RWPE1 (cell line): ENCODE measurements around the gene TEX53.

ENCODE experiments used
- CTCF ChIA-PET: fragments of 350-600 bp; sonication (Branson Sonifier 250); formaldehyde crosslinking; extraction: SDS; loops from one replicate; lab custom pipeline; 2021; lab: Yijun Ruan, JAX
- POLR2A ChIA-PET: fragments of 400-600 bp; formaldehyde crosslinking; extraction: SDS; loops from one replicate; lab custom pipeline; 2020; ENCODE audit warnings: antibody characterized with exemption; ENCODE audit not compliant: low non-redundant PET; lab: Yijun Ruan, JAX
- DNase-seq: peaks from one replicate; pipeline ENCODE4 v3.0.0; 2012; ENCODE audit warnings: low spot score
- H3K27ac ChIP-seq: fragments of 450-650 bp; 2 replicates; pipeline ENCODE4 v1.5.1; 2017
- TF ChIP-seq, protein P1 (sequence below): fragments of 450-650 bp; conservative IDR thresholded peaks from 2 replicates; pipeline ENCODE4 v1.5.1; 2017; ENCODE audit warnings: low read depth, mild to moderate bottlenecking

Gene TEX53

DNA sequence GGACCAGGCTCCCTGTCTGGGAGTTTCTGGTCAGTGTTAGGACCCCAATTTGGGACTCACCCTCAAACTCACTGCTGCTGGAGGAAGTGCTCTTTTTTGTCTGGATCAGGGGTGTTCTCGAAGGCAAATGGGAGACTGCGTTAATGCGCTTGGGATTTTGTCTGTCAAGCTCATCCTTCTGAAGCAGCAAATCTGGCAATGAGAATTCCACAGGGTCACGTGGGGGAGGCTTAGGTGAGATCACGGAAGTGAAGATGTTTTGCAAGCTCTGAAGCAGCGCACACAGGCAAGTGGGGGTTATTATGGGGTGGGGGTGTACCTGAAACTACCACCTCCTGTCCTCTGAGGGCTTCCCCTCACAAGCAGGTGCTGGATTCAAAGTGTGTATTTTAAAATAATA lies 10.5 kb upstream of the TEX53 start:
- ChIA-PET CTCF (interaction anchor here (0.6 to 0.9 kb wide), 3 partner anchors 13 to 251 kb away, joined by 3 to 4 read pairs (median 3); no protein-coding TSS in a partner anchor), POLR2A (no interaction called here)
- TF ChIP-seq, protein P1, sequence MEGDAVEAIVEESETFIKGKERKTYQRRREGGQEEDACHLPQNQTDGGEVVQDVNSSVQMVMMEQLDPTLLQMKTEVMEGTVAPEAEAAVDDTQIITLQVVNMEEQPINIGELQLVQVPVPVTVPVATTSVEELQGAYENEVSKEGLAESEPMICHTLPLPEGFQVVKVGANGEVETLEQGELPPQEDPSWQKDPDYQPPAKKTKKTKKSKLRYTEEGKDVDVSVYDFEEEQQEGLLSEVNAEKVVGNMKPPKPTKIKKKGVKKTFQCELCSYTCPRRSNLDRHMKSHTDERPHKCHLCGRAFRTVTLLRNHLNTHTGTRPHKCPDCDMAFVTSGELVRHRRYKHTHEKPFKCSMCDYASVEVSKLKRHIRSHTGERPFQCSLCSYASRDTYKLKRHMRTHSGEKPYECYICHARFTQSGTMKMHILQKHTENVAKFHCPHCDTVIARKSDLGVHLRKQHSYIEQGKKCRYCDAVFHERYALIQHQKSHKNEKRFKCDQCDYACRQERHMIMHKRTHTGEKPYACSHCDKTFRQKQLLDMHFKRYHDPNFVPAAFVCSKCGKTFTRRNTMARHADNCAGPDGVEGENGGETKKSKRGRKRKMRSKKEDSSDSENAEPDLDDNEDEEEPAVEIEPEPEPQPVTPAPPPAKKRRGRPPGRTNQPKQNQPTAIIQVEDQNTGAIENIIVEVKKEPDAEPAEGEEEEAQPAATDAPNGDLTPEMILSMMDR, result no peak
- DNase-seq, result no peak
- H3K27ac ChIP-seq, result no peak overlapping the region

DNA sequence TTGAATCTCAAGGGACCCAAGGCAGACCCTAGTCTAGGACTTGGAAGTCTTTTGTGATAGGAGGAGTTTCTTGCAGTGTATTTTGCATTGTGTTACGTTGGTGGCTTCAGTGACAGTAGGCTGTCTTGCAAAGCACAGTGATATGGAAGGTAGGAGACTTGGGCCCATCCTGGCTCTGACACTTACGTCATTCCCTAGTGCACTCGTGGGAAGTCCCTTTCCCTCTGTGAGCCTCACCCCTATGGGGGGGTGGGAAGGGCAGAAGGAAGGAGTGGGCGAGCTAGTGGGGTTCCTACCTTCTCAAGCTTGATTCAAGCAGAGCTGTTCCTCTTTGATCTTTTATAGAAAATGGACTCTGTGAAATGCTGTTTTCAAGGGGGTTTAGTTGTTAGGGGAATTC lies 9.2 kb upstream of the TEX53 start:
- DNase-seq, result no peak
- ChIA-PET POLR2A (no interaction called here), CTCF (interaction anchor here (0.9 kb wide), 1 partner anchor 74 kb away, joined by 3 read pairs; no protein-coding TSS in a partner anchor)
- no peak overlapping the region for H3K27ac ChIP-seq
- TF ChIP-seq, protein P1, result no peak

DNA sequence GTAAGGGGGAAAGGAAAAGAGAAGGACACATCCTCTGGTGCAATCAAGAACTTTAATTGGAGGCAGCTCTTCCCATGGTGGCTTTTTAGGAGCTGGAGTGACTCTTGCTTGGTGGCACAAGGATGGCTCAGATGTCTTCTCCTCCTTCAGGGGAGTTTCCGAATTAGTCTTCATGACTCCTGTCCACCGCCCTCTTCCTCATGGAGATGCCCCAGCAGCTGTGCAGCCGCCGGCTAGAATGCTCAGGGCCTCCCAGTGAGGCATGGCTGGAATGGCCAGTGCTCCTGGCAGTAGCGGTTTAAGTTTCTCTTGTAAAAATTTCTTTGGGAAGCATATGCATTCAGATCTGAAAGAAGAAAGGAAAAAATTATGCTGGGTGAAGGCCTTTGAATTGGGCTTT lies 8.8 kb upstream of the TEX53 start:
- TF ChIP-seq, protein P1, result no peak
- POLR2A ChIA-PET, result no interaction called here
- DNase-seq, result no peak
- CTCF ChIA-PET, result interaction anchor here (0.8 to 0.9 kb wide), 2 partner anchors 8 to 74 kb away, joined by 3 to 4 read pairs; no protein-coding TSS in a partner anchor
- no peak overlapping the region for H3K27ac ChIP-seq

DNA sequence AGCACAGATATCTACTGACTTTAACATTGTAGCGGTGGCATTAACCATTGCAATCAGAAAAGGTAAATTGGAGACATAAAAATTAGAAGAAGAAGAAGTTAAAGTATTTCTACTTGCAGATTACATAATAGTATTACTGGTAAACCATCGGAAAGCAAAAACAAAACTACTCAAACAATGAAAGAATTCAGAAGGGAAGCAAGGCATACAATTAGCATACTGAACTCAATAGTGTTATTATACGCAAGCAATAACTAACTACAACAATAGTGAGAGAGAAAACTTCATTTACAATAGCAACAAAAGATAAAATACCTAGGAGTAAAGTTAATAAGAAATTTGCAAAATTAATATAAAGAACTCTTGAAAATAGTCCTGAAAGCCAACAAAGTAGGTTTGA lies 6.6 kb upstream of the TEX53 start:
- no peak for DNase-seq
- TF ChIP-seq, protein P1, result no peak
- ChIA-PET POLR2A (no interaction called here), CTCF (interaction anchor here (0.6 kb wide), 1 partner anchor 238 kb away, joined by 3 read pairs; no protein-coding TSS in a partner anchor)
- no peak overlapping the region for H3K27ac ChIP-seq

DNA sequence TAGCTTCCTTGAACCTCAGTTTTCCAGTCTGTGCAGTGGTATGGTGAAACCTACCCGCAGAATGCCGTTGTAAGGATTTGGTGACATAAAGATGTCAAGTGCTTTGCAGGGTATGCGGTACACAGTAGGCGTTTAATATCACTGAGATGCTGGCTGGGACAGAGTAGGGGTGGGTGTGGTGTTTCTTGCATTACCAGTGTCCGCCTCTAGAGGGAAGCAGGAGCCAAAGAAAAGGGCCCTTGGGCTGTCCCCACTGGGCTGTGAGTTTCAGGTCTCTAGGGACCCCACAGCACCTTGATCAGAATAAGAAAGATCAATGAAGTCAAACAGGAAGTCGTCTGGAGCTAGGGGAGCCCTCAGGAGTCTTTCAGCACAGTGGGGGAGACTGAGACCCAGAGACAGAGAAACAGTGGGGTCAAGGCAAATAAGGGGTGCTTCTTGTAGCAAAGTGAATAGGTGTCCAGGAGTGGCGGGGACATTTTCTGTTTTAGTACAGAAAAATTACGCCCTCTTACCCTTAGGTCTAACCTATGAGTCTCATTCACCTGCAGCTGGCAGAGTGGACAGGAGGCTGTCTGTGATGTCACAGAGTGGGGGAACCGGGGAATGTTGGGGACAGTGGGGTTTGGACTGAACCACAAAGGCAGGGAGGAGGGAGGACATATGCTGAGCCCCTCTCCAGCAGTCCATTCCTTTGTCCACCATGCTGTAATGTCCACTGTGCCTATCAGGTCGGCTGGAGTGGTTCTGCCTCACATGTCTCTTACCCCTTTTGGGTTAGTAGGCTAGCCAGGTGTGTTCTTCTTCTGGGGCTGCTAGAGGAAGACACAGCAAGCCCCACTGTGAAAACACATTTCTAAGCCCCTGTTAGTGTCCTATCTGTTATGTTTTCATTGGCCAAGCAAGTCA lies 4.7 kb upstream of the TEX53 start:
- CTCF ChIA-PET, result interaction anchor here (0.5 to 2.2 kb wide), 20 partner anchors 9 to 1038 kb away, joined by 3 to 11 read pairs (median 4); no protein-coding TSS in a partner anchor
- DNase-seq, result peak; percentile 94
- H3K27ac ChIP-seq, result no peak overlapping the region
- POLR2A ChIA-PET, result no interaction called here
- TF ChIP-seq, protein P1, result peak; percentile 96

DNA sequence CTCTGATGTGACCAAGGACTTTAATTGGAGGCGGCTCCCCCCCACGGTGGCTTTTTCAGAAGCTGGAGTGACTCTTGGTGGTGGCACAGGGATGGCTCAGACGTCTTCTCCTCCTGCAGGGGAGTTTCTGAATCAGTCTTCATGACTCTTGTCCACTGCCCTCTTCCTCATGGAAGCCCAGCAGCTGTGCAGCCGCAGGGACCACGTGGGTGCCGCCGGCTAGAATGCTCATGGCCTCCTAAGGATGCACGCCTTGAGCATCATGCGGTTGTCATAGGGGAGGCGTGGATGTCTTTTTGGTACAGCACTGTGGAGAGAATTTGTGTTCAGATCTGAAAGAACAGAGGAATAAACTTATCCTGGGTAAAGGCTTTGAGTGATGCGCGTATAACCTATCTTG lies 1.3 kb downstream of the TEX53 start:
- POLR2A ChIA-PET, result no interaction called here
- CTCF ChIA-PET, result interaction anchor here (0.7 kb wide), 1 partner anchor 250 kb away, joined by 5 read pairs; no protein-coding TSS in a partner anchor
- no peak overlapping the region for H3K27ac ChIP-seq
- TF ChIP-seq, protein P1, result no peak
- no peak for DNase-seq
